Measurements from ENCODE around the gene KANSL1. TPM values are rescaled to one million over a fixed set of nuclear protein-coding genes. Genes with fewer than 3 reads are reported as not detected.

The KANSL1 gene
- total and polyA plus RNA-seq, 2 experiments from 2014 or later: 49.0 to 206 TPM

DNA sequence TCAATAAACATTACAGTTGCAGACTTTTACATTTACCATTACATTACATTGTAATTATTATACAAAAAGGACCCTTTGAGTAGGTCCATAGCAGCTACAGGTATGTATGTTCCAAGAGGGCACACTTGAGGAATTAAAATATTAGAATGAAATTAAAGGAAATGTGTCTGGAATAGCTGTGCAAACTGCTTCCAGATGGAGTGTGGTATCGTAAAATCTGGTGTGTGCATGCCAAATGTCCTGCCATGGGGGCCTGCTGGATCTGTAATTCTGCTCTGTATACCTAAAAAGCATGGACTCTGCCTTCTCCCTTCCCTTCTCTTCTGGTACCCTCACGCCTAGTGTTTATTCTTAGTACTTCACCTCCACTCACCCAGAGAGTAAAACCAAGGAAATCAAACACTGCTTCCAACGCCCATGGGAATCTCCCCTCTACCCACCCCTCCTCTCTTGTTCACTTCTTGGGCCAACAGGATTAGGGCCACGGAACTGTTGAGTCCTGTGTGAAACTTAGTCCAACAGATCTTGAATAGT, 155.4 kb downstream of the KANSL1 start:
- Mint-ChIP-seq H3K27ac (no peak overlapping the region), H3K27me3 (ENCODE audit: insufficient read depth, low read depth, poor library complexity) (peaks cover 4% of the 10 kb centered on the region), H3K36me3 (ENCODE audit: low read depth) (peaks cover 86% of the 10 kb centered on the region), H3K4me3 (no peak overlapping the region), H3K9me3 (no peaks in the 10 kb centered on the region), H3K4me1 (no peaks in the 10 kb centered on the region)
- Histone ChIP-seq H3K4me3 (no peak overlapping the region), H3K79me2 (replicated peaks; ENCODE audit: insufficient read depth) (peaks cover 7% of the 10 kb centered on the region; the same call in 1 of the 2 replicates), H2AFZ (no peak overlapping the region), H3K4me2 (no peak overlapping the region), H3K27ac (ENCODE audit: low read depth) (no peak overlapping the region), H3K36me3 (ENCODE audit: insufficient read depth) (peaks cover 69% of the 10 kb centered on the region), H3F3A (replicated peaks; ENCODE audit: low read depth) (peaks cover 10% of the 10 kb centered on the region; the same call in 1 of the 2 replicates), H3K27me3 (ENCODE audit: insufficient read depth) (no peaks in the 10 kb centered on the region), H4K20me1 (replicated peaks; ENCODE audit: insufficient read depth) (peaks cover 18% of the 10 kb centered on the region), H3K9me2 (ENCODE audit: insufficient read depth) (no peaks in the 10 kb centered on the region), H3K4me1 (ENCODE audit: insufficient read depth) (no peaks in the 10 kb centered on the region)
- TF ChIP-seq POLR2AphosphoS5 (IDR thresholded peaks at IDR 0.05; ENCODE audit: low read depth) (no peak), NANOG (IDR thresholded peaks at IDR 0.05; ENCODE audit: borderline replicate concordance) (no peak), ZNF331 (CRISPR knock-in tag; IDR thresholded peaks at IDR 0.05; ENCODE audit: low read depth) (no peak), EZH2phosphoT487 (IDR thresholded peaks at IDR 0.05; ENCODE audit: unreplicated experiment) (no peak), ZNF114 (CRISPR knock-in tag; IDR thresholded peaks at IDR 0.05) (no peak), EZH2 (IDR thresholded peaks at IDR 0.05; ENCODE audit: low read depth, unreplicated experiment) (no peak), CREB1 (CRISPR knock-in tag; IDR thresholded peaks at IDR 0.05; ENCODE audit: low read depth) (no peak), STAT1 (IDR thresholded peaks at IDR 0.05; ENCODE audit: unreplicated experiment) (no peak)
- TF ChIP-seq, protein P1, sequence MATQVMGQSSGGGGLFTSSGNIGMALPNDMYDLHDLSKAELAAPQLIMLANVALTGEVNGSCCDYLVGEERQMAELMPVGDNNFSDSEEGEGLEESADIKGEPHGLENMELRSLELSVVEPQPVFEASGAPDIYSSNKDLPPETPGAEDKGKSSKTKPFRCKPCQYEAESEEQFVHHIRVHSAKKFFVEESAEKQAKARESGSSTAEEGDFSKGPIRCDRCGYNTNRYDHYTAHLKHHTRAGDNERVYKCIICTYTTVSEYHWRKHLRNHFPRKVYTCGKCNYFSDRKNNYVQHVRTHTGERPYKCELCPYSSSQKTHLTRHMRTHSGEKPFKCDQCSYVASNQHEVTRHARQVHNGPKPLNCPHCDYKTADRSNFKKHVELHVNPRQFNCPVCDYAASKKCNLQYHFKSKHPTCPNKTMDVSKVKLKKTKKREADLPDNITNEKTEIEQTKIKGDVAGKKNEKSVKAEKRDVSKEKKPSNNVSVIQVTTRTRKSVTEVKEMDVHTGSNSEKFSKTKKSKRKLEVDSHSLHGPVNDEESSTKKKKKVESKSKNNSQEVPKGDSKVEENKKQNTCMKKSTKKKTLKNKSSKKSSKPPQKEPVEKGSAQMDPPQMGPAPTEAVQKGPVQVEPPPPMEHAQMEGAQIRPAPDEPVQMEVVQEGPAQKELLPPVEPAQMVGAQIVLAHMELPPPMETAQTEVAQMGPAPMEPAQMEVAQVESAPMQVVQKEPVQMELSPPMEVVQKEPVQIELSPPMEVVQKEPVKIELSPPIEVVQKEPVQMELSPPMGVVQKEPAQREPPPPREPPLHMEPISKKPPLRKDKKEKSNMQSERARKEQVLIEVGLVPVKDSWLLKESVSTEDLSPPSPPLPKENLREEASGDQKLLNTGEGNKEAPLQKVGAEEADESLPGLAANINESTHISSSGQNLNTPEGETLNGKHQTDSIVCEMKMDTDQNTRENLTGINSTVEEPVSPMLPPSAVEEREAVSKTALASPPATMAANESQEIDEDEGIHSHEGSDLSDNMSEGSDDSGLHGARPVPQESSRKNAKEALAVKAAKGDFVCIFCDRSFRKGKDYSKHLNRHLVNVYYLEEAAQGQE (IDR thresholded peaks at IDR 0.05; ENCODE audit: unreplicated experiment): no peak
- TF ChIP-seq, protein P2, sequence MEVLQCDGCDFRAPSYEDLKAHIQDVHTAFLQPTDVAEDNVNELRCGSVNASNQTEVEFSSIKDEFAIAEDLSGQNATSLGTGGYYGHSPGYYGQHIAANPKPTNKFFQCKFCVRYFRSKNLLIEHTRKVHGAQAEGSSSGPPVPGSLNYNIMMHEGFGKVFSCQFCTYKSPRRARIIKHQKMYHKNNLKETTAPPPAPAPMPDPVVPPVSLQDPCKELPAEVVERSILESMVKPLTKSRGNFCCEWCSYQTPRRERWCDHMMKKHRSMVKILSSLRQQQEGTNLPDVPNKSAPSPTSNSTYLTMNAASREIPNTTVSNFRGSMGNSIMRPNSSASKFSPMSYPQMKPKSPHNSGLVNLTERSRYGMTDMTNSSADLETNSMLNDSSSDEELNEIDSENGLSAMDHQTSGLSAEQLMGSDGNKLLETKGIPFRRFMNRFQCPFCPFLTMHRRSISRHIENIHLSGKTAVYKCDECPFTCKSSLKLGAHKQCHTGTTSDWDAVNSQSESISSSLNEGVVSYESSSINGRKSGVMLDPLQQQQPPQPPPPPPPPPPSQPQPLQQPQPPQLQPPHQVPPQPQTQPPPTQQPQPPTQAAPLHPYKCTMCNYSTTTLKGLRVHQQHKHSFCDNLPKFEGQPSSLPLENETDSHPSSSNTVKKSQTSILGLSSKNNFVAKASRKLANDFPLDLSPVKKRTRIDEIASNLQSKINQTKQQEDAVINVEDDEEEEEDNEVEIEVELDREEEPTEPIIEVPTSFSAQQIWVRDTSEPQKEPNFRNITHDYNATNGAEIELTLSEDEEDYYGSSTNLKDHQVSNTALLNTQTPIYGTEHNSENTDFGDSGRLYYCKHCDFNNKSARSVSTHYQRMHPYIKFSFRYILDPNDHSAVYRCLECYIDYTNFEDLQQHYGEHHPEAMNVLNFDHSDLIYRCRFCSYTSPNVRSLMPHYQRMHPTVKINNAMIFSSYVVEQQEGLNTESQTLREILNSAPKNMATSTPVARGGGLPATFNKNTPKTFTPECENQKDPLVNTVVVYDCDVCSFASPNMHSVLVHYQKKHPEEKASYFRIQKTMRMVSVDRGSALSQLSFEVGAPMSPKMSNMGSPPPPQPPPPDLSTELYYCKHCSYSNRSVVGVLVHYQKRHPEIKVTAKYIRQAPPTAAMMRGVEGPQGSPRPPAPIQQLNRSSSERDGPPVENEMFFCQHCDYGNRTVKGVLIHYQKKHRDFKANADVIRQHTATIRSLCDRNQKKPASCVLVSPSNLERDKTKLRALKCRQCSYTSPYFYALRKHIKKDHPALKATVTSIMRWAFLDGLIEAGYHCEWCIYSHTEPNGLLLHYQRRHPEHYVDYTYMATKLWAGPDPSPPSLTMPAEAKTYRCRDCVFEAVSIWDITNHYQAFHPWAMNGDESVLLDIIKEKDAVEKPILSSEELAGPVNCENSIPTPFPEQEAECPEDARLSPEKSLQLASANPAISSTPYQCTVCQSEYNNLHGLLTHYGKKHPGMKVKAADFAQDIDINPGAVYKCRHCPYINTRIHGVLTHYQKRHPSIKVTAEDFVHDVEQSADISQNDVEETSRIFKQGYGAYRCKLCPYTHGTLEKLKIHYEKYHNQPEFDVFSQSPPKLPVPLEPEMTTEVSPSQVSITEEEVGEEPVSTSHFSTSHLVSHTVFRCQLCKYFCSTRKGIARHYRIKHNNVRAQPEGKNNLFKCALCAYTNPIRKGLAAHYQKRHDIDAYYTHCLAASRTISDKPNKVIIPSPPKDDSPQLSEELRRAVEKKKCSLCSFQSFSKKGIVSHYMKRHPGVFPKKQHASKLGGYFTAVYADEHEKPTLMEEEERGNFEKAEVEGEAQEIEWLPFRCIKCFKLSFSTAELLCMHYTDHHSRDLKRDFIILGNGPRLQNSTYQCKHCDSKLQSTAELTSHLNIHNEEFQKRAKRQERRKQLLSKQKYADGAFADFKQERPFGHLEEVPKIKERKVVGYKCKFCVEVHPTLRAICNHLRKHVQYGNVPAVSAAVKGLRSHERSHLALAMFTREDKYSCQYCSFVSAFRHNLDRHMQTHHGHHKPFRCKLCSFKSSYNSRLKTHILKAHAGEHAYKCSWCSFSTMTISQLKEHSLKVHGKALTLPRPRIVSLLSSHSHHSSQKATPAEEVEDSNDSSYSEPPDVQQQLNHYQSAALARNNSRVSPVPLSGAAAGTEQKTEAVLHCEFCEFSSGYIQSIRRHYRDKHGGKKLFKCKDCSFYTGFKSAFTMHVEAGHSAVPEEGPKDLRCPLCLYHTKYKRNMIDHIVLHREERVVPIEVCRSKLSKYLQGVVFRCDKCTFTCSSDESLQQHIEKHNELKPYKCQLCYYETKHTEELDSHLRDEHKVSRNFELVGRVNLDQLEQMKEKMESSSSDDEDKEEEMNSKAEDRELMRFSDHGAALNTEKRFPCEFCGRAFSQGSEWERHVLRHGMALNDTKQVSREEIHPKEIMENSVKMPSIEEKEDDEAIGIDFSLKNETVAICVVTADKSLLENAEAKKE (CRISPR knock-in tag; IDR thresholded peaks at IDR 0.05): no peak
- TF ChIP-seq, protein P3, sequence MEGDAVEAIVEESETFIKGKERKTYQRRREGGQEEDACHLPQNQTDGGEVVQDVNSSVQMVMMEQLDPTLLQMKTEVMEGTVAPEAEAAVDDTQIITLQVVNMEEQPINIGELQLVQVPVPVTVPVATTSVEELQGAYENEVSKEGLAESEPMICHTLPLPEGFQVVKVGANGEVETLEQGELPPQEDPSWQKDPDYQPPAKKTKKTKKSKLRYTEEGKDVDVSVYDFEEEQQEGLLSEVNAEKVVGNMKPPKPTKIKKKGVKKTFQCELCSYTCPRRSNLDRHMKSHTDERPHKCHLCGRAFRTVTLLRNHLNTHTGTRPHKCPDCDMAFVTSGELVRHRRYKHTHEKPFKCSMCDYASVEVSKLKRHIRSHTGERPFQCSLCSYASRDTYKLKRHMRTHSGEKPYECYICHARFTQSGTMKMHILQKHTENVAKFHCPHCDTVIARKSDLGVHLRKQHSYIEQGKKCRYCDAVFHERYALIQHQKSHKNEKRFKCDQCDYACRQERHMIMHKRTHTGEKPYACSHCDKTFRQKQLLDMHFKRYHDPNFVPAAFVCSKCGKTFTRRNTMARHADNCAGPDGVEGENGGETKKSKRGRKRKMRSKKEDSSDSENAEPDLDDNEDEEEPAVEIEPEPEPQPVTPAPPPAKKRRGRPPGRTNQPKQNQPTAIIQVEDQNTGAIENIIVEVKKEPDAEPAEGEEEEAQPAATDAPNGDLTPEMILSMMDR (conservative IDR thresholded peaks at IDR 0.05; ENCODE audit: low read depth in 2 of 2): no peak
- TF ChIP-seq, protein P4, sequence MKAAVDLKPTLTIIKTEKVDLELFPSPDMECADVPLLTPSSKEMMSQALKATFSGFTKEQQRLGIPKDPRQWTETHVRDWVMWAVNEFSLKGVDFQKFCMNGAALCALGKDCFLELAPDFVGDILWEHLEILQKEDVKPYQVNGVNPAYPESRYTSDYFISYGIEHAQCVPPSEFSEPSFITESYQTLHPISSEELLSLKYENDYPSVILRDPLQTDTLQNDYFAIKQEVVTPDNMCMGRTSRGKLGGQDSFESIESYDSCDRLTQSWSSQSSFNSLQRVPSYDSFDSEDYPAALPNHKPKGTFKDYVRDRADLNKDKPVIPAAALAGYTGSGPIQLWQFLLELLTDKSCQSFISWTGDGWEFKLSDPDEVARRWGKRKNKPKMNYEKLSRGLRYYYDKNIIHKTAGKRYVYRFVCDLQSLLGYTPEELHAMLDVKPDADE (IDR thresholded peaks at IDR 0.05): no peak
- DNase-seq (ENCODE audit: low spot score) (no peak), ATAC-seq (peak; percentile 24; the same call in 1 of the 3 replicates)
